Right lobe of liver (tissue), 6 donors: ENCODE measurements around the gene ZNF837. TPM values are rescaled to one million over a fixed set of nuclear protein-coding genes. Genes with fewer than 3 reads are reported as not detected.

Source experiments
- ATAC-seq, 4 donors: fragments of 200-7000 bp; cut with Tn5 transposase; one replicate each; pipeline ENCODE4 v1.9.1; 2020; ENCODE audit warnings: mild to moderate bottlenecking in 4 of 4, moderate library complexity in 4 of 4
- DNase-seq, 3 donors: peaks; one replicate each; pipeline ENCODE4 v3.0.0-alpha.2; 2020
- H3K27ac ChIP-seq, 3 donors: fragments of 200-600 bp; one replicate each; pipeline ENCODE4 v1.8.0; 2022
- H3K27me3 ChIP-seq, 2 donors: fragments of 200-600 bp; one replicate each; pipeline ENCODE4 v1.8.0; 2022
- H3K36me3 ChIP-seq, 4 donors: fragments of 200-600 bp; sonication (generic) in 1 of 4; one replicate each; pipeline versions ENCODE4 v1.5.1 to v1.8.0; 2017 to 2022; ENCODE audit warnings: control low read depth in 1 of 4
- H3K4me1 ChIP-seq, 4 donors: fragments of 200-600 bp; sonication (generic) in 1 of 4; one replicate each; pipeline versions ENCODE4 v1.5.1 to v1.8.0; 2017 to 2022; ENCODE audit warnings: control low read depth in 1 of 4
- H3K4me3 ChIP-seq, 3 donors: fragments of 200-600 bp; one replicate each; pipeline ENCODE4 v1.8.0; 2022
- H3K9me3 ChIP-seq, 4 donors: fragments of 200-600 bp; sonication (generic) in 1 of 4; one replicate each; pipeline versions ENCODE4 v1.5.1 to v1.8.0; 2017 to 2022; ENCODE audit warnings: control low read depth in 1 of 4
- POLR2A ChIP-seq: fragments of 450-650 bp; IDR thresholded peaks from one replicate; pipeline ENCODE4 v1.6.1; 2017; ENCODE audit warnings: antibody characterized with exemption, mild to moderate bottlenecking
- WGBS: methylation state at CpG from one replicate; pipeline ENCODE4 v1.1.6; 2018; ENCODE audit warnings: low coverage, low lambda C conversion rate; ENCODE audit not compliant: insufficient coverage; ENCODE audit errors: missing lambda C conversion rate; 5-methylcytosine and 5-hydroxymethylcytosine counted together
- intact Hi-C, 2 donors: fragments of 100-400 bp; cut with DNase I; formaldehyde crosslinking; loops; one replicate each; pipeline versions ENCODE4 v1.11.2 to v1.14.1; 2022
- microRNA-seq, 2 donors: library from miRNA; unstranded; fragments of <30 nt; microRNA quantifications; one replicate each; pipeline ENCODE4, GENCODE V29; 2019 to 2020
- small RNA-seq, 2 experiments: library from RNA; depleted of rRNA; stranded (forward); fragments of <200 nt; gene quantifications; one replicate each; pipeline ENCODE3, GENCODE V24; 2016
- total RNA-seq, 6 experiments: library from RNA; depleted of rRNA in 2 of 6; stranded (reverse); fragments of >200 nt in 2 of 6; fragmentation: NEBNext Ultra II Directional in 3 of 6; extraction: Animal tissue kit (Norgen Biotek cat#: 25700) in 3 of 6; gene quantifications; one replicate each; pipeline versions ENCODE4 v1.1.0 to v1.2.4, GENCODE V29; 2016 to 2023
- TF ChIP-seq, protein P1 (sequence below), 4 donors: fragments of 200-600 bp in 3 of 4; fragments of 450-650 bp in 1 of 4; IDR thresholded peaks; one replicate each; pipeline versions ENCODE4 v1.5.1 to v1.8.0; 2016 to 2022; ENCODE audit warnings: antibody characterized with exemption in 4 of 4, mild to moderate bottlenecking in 2 of 4
- donor health status: DM: no; HTN: yes; CAD: no.
- donor health status: DM: no; HTN: no; CAD: no.
- donor health status: DM: no; HTN: no; CAD: no.
- donor health status: DM: no; HTN: yes; CAD: no.
- donor health status: DM: no; HTN: yes; CAD: no.

ZNF837 gene
- total RNA-seq, 6 experiments from 2014 or later, result 1.7 to 3.9 (median 2.4) TPM

DNA sequence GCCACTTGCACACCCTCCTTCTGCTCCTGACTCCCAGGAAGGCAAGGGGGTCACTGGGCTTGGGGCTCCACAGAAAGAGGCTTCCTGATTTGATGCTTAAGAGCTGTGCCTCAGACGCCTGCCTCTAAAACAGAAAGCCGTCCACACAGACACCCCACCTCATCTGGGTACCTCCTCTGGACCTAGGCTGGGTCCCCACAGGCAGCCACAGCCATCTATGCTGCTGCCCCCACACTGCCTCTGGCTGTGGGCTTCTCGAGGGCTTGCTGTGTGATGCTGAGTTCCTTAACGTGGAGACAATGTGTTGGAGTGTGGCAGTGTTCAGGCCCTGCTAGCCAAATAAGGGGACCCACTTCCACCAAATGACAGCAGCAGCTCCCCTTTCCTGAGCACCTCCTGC lies 62.5 kb downstream of the ZNF837 start:
- Histone ChIP-seq H3K4me3 (no peak overlapping the region), H3K9me3 (no peaks in the 10 kb centered on the region), H3K4me1 (no peaks in the 10 kb centered on the region), H3K36me3 (peaks cover 0 to 17% (median 3%) of the 10 kb centered on the region in 4 donors), H3K27ac (no peak overlapping the region), H3K27me3 (no peaks in the 10 kb centered on the region)
- TF ChIP-seq, protein P1, sequence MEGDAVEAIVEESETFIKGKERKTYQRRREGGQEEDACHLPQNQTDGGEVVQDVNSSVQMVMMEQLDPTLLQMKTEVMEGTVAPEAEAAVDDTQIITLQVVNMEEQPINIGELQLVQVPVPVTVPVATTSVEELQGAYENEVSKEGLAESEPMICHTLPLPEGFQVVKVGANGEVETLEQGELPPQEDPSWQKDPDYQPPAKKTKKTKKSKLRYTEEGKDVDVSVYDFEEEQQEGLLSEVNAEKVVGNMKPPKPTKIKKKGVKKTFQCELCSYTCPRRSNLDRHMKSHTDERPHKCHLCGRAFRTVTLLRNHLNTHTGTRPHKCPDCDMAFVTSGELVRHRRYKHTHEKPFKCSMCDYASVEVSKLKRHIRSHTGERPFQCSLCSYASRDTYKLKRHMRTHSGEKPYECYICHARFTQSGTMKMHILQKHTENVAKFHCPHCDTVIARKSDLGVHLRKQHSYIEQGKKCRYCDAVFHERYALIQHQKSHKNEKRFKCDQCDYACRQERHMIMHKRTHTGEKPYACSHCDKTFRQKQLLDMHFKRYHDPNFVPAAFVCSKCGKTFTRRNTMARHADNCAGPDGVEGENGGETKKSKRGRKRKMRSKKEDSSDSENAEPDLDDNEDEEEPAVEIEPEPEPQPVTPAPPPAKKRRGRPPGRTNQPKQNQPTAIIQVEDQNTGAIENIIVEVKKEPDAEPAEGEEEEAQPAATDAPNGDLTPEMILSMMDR (IDR thresholded peaks at IDR 0.05), result no peak
- TF ChIP-seq POLR2A, result no peak
- 80% methylated on average over 2 of the region's 4 CpGs for WGBS
- ATAC-seq, result no peak
- intact Hi-C loops, result no loop called here
- no peak for DNase-seq

Small RNAs within 50 kb of the gene (microRNA-seq; reads per million reads assigned to microRNA genes)
- gene MIR4754 (0 to 0.29 reads per million in 2 donors), gene MIR6806 (0 to 0.29 reads per million in 2 donors)

Small RNAs within 50 kb of the gene (small RNA-seq; reads per million reads assigned to genes)
- gene MIR4754 (0 reads per million in 2 experiments), gene MIR6806 (0 to 0.10 reads per million in 2 experiments), gene RNA5SP473 (0 to 0.29 reads per million in 2 experiments)

Other genes with a start within 250 kb of the ZNF837 start
- 1 to 10 TPM; 2.0 to 7.2 (median 2.9) TPM for gene ZNF329, start 230.2 kb downstream of the ZNF837 start, total RNA-seq
- 10 to 100 TPM; 12.7 to 18.5 (median 14.4) TPM for gene ZNF274, start 198.0 kb downstream of the ZNF837 start, total RNA-seq
- gene ZNF544, start 152.1 kb downstream of the ZNF837 start, total RNA-seq, result 10 to 100 TPM in 3 of 6 experiments, 1 to 10 TPM in 3; 6.1 to 16.5 (median 10.7) TPM
- 1 to 10 TPM; 1.0 to 2.3 (median 1.6) TPM for gene ZNF8, start 102.1 kb downstream of the ZNF837 start, total RNA-seq
- gene ERVK3-1, start 75.7 kb downstream of the ZNF837 start, total RNA-seq, result 10 to 100 TPM; 12.4 to 44.7 (median 15.8) TPM
- gene ZSCAN22, start 54.0 kb downstream of the ZNF837 start, total RNA-seq, result 1 to 10 TPM; 1.7 to 2.9 (median 2.1) TPM
- 1,000 to 10,000 TPM in 4 of 6 experiments, 100 to 1,000 TPM in 2; 897 to 2,313 (median 1,164) TPM for gene A1BG, start 27.5 kb downstream of the ZNF837 start, total RNA-seq
- gene ZNF497, start 18.3 kb downstream of the ZNF837 start, total RNA-seq, result 1 to 10 TPM in 5 of 6 experiments, under 1 TPM in 1; 0.73 to 3.1 (median 1.7) TPM
- gene RPS5, start 6.2 kb upstream of the ZNF837 start, total RNA-seq, result 100 to 1,000 TPM; 274 to 637 (median 304) TPM
- gene RNF225, start 14.6 kb upstream of the ZNF837 start, total RNA-seq, result not detected
- 10 to 100 TPM in 1 of 6 experiments, 1 to 10 TPM in 5; 5.6 to 12.1 (median 6.6) TPM for gene ZNF584, start 27.6 kb upstream of the ZNF837 start, total RNA-seq
- gene ZNF132, start 59.1 kb upstream of the ZNF837 start, total RNA-seq, result 1 to 10 TPM in 3 of 6 experiments, under 1 TPM in 3; 0.75 to 2.8 (median 1.0) TPM
- gene ZNF324B, start 70.6 kb upstream of the ZNF837 start, total RNA-seq, result 1 to 10 TPM; 2.9 to 3.3 (median 2.9) TPM
- 1 to 10 TPM; 2.9 to 4.9 (median 3.8) TPM for gene ZNF324, start 86.0 kb upstream of the ZNF837 start, total RNA-seq
- 1 to 10 TPM; 1.4 to 5.4 (median 4.1) TPM for gene ZNF446, start 95.3 kb upstream of the ZNF837 start, total RNA-seq
- gene SLC27A5, start 131.0 kb upstream of the ZNF837 start, total RNA-seq, result 100 to 1,000 TPM; 107 to 737 (median 366) TPM
- 1 to 10 TPM; 3.5 to 4.8 (median 4.3) TPM for gene ZBTB45, start 138.8 kb upstream of the ZNF837 start, total RNA-seq
- gene TRIM28, start 163.0 kb upstream of the ZNF837 start, total RNA-seq, result 100 to 1,000 TPM in 3 of 6 experiments, 10 to 100 TPM in 3; 75.4 to 106 (median 94.7) TPM
- 10 to 100 TPM; 62.1 to 90.9 (median 70.7) TPM for gene CHMP2A, start 174.1 kb upstream of the ZNF837 start, total RNA-seq
- gene UBE2M, start 177.6 kb upstream of the ZNF837 start, total RNA-seq, result 10 to 100 TPM; 16.0 to 23.5 (median 20.7) TPM
- gene MZF1, start 192.3 kb upstream of the ZNF837 start, total RNA-seq, result 10 to 100 TPM in 5 of 6 experiments, 1 to 10 TPM in 1; 8.2 to 19.9 (median 14.1) TPM